Fibroblast of skin of right biceps (primary cell): ENCODE measurements around the gene SHISA4.
A peak's percentile ranks its signal among the peaks of the same experiment; 100 is the strongest.

Experiments used
- DNase-seq: peaks from one replicate; pipeline ENCODE4 v3.0.0-alpha.2; 2013

Gene SHISA4

GRCh38 chr1:201882665-201883132, 6.0 kb upstream of the SHISA4 start:
- DNase-seq = peak; percentile 92

- DNase-seq = no peak
These were observed 5.4 kb upstream of the SHISA4 start for GRCh38 chr1:201883266-201883665.

DNA sequence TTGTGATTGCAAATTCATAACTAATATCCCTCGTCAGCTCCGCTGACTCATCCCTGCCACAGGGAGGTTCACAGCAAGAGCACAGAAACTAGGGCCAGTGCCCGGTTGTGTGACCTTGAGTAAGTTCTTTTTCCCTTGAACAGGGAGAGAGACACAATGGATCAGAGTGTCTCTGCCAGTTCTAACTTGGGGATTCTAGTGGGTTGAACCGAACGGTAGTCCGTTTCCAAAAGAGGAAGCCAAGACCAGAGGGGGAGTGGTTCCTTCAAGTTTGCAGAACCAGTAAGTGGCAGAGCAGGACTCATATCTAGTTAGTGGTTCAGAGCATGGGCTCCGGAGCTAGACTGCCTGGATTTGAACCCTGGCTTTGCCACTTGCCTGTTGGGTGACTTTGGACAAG, 4.9 kb upstream of the SHISA4 start:
- peak; percentile 29 for DNase-seq

GRCh38 chr1:201884425-201884824, 4.3 kb upstream of the SHISA4 start:
- no peak for DNase-seq

- DNase-seq = peak; percentile 49
These were observed 3.1 kb upstream of the SHISA4 start for GRCh38 chr1:201885531-201886075.

GRCh38 chr1:201886103-201886885, 2.4 kb upstream of the SHISA4 start:
- DNase-seq = no peak

DNA sequence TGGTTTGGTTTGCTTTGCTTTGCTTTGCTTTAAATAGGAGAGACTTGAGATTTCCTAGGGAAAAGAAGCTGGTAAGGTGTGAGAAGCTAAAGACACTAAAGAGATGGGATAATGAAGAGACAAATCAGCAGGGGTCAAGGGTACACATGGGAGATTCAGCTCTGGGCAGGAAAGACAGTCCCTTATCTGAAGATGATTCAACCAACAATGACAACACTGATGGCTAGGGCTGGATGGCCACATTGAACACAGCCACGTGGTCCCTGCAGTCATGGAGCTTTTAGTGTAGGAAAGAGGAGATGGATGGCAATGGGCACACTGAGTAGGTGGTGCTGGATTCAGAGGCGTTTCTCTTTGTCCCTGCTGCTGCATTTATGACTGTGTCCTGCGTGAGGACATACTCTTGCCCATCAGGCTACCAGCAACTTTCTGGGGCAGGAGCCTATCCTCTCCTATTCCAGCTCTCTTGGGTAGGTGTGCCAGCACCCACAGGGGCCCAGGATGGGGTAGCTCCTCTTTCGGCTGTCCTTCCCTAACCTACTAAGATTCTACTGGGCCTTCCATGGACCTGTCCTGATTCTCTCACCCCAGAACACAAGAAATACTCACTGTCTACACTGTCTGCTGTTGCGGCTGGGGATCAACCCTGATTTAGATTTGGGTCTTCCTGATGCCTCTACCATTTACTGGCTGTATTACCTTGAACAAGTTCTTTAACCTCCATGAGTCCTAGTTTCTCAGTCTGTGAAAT, 1.4 kb upstream of the SHISA4 start:
- DNase-seq = no peak

DNA sequence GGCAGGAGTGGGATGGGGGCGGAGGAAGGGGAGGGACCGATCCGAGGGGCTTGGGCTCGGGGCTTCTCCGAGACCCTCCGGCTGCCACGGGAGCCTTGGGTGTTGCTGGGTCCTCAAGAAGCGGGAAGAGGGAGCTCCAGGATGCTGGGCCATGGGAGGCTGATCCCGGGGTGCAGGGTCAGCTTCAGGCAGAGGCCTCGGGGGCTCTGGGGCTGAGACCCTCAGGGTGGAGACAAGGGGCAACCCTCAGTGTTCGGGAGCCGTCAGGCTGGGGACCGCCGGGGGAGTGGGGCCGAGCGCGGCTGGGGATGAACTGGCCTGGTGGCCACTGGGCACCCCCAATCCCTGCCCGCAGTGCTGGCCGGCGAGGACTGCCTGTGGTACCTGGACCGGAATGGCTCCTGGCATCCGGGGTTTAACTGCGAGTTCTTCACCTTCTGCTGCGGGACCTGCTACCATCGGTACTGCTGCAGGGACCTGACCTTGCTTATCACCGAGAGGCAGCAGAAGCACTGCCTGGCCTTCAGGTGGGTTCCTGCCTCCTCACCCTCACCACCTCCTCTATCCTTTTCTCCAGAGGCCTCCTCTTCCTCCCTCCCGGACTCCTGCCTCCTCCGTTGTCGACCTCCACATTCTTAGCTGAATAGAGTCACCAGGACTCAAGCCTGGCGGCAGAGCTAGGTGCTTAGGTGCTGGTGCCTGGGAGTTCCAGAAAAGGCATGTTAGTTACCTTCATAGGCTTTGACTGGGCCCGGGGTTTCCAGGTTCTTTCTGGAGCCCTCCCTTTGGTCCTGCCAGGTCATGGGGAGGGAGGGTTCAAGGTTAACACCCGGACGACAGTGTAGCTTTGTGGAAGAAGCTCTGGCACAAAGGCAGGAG, 631 bp downstream of the SHISA4 start:
- DNase-seq = no peak

- DNase-seq = no peak
These were observed 1.5 kb downstream of the SHISA4 start for GRCh38 chr1:201890223-201890622.

DNA sequence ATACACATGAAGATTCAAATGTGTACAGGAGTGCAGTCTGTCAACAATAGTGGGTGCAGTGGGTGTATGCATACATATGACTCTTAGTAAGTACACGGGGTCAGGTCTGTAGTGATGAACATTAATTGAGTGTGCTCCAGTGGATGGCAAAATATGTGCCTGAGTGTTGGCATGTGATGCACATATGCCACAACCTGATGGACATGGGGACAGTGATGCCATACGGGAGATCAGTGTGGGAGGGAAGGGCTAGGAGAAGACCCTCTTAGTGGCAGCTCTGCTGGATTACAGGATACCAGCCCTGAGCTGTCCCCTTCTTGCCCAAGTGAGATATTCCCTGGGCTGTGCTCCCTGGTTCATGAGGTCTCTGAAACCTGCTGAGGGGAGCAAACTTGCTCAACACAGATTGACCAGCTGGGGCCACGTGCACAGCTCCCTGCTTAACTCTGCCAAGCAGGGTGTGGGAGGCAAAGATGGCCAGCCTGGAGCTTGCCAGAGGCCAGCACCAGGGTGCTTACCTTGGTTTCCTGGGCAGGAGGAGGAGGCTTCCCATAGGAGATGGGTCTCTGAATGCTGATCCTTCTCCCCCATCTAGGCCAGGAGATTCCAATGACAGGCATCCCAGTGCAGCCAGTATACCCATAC, 2.2 kb downstream of the SHISA4 start:
- DNase-seq = no peak

- DNase-seq = no peak
These were observed 2.9 kb downstream of the SHISA4 start for GRCh38 chr1:201891451-201892045.

GRCh38 chr1:201892211-201892610, 3.5 kb downstream of the SHISA4 start:
- DNase-seq = no peak

- DNase-seq = no peak
These were observed 4.7 kb downstream of the SHISA4 start for GRCh38 chr1:201893431-201893830.

DNA sequence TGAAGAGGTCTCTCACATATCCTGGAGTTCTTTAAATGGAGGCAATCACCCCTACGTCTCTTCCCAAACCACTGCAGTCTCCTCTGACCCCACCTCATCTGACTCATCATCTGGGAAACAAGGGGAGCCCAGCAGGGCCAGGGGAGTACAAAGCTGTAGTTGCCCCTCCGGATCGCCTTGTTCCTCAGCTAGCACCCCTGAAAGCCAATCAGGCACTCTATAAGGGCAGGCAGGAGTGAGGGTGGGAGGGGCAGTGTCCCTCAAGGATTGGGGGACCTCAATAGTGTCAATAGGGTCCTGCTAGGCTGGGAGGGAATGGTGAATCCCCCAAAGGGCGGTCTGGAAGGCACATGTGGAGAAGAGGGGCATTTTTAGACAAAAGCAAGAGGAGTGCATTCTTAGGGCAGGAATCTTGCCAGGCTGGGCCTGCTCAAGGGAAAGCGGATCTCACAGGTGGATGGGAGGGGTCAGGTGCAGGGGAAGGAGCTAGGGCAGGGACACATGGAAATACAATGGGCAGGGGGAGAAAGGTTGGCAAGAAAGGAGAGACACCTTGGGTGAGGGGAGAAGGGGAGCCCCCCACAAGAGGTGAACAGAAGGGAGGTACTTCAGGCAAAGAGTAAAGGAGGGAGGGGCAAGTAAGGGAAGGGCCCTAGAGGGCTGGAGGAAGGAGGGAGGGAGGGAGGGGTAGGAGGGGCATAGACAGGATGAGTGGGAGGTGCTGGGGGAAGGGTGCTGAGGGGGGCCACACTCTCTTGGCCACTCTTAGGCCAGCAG, 5.8 kb downstream of the SHISA4 start:
- no peak for DNase-seq

- no peak for DNase-seq
These were observed 6.5 kb downstream of the SHISA4 start for GRCh38 chr1:201895120-201895665.

DNA sequence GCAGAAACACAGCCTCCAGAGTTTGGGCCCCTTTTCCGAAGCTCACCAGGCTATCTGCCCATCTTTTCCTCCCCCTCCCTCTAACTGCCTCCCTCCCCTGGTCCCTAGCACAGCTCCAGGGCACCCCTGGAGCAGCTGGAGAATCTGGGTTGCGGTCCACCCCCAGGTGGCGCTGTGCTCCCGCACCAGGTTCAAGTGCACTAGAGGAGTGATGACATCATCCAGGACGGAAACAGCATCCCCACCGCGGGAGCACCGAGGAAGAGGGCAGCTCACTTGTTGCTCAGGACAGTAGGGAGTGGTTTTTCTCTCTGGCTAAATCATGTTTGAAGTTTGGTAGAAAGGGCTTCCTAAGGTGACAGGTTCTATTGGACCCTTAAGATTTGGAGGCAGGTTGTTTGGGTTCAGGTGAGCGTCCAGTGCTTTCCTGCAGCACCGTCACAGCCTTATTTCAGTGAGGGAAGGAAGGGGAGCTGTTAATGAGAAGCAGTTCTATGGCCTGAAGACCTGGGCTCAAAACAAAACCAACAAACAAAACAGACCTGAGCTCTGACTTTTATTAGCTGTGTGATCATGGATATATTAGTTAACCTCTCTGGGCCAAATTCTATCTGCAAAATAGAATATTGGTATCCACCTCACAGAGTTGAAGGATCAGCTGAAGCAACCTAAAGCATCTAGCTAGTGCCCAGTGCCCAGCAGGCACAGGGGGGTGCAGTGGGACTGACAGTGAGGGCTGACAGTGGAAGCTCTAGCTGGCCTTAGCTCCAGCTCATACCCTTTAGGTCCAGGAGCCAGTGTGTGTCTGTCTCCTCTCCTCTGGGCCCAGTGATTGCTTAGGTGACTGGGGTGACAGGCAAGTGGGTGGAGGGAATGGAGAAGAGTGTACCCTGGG, 7.5 kb downstream of the SHISA4 start:
- peak; percentile 91 for DNase-seq

- DNase-seq = peak; percentile 89
These were observed 8.3 kb downstream of the SHISA4 start for GRCh38 chr1:201896951-201897391.

DNA sequence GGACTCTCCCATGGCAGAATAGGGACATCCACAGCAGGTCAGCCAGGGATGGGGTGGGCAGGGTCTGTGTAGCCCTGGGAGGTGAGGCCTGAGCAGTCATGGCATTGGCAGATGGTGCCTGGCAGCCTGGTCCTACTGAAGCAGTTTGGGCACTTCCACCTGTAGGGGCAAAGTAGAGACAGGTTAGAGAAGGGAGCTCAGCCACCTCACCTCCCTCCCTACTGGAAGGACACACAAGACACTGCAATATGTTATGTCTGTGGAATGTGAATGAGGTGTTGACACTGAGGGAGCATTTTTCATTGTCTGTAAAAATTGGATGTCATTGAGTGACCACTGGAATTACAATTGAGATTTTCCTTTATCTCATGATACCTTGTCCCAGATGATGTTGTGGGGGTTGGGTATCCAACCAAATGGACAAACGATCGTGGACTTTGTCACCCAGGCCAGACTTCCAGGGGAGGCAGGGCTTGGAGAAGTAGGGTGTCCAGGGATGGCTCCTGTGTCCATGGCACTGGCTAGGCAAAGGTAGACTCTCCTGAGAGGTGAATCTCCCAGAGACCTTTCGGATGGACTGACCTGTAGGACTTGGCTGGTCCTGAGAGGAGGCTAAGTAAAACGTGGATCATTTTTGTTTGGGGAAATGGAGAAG, 9.7 kb downstream of the SHISA4 start:
- no peak for DNase-seq

- DNase-seq = no peak
These were observed 10.3 kb downstream of the SHISA4 start for GRCh38 chr1:201898992-201899391.
